Fibroblast of the aortic adventitia (primary cell): ENCODE measurements around the gene GRP. TPM values are rescaled to one million over a fixed set of nuclear protein-coding genes. Genes with fewer than 3 reads are reported as not detected.

ENCODE experiments used
- DNase-seq: peaks from one replicate; pipeline ENCODE4 v3.0.0-alpha.2; 2010; ENCODE audit warnings: low read depth
- H3K4me3 ChIP-seq: 2 replicates; pipeline ENCODE4 v1.5.1; 2011; ENCODE audit warnings: low read depth, mild to moderate bottlenecking, control low read depth, low read length, moderate library complexity
- total RNA-seq: library from RNA; depleted of rRNA; stranded (reverse); fragments of >200 nt; gene quantifications from 2 replicates; pipeline ENCODE4 v1.2.3, GENCODE V29; 2012; ENCODE audit warnings: low replicate concordance
- TF ChIP-seq, protein P1 (sequence below): IDR thresholded peaks from 2 replicates; pipeline ENCODE4 v1.5.1; 2011; ENCODE audit warnings: mild to moderate bottlenecking, low read length, control low read depth, inconsistent platforms; ENCODE audit not compliant: insufficient read depth

Gene GRP
- total RNA-seq, 1 donor = not detected

DNA sequence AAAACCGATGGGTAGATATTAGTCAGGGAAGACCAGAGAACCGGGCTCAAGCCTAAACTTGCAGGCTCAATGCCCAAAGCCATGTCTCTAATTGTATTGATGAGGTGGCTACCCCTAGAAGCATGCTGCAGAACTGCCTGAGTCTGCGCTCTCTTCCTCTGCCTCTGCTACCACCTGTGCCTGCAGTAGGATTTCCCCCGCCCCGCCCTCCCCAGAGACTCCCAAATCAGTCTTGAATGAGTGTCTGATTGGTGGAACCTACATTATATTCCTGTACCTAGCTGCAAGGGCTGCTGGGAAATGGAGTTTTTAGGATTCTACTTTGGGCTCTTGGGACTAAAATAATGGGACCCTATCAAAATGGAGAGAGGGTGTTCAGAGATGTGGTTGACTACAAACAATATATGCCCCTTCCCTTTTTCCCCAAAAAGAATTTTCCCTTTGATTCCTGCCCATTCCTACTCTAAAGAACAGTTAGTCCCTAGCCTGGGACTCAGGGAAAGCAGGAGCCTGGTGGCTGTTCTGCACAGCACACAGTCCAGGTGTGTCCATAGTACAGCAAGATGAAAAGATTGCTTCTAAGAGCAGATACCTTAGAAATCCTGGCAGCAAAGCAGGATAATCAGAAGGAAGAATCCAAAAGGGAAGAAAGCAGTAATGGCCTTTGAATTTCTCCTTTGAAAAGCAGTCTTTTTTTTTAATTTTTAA is 12.5 kb downstream of the GRP start:
- TF ChIP-seq, protein P1, sequence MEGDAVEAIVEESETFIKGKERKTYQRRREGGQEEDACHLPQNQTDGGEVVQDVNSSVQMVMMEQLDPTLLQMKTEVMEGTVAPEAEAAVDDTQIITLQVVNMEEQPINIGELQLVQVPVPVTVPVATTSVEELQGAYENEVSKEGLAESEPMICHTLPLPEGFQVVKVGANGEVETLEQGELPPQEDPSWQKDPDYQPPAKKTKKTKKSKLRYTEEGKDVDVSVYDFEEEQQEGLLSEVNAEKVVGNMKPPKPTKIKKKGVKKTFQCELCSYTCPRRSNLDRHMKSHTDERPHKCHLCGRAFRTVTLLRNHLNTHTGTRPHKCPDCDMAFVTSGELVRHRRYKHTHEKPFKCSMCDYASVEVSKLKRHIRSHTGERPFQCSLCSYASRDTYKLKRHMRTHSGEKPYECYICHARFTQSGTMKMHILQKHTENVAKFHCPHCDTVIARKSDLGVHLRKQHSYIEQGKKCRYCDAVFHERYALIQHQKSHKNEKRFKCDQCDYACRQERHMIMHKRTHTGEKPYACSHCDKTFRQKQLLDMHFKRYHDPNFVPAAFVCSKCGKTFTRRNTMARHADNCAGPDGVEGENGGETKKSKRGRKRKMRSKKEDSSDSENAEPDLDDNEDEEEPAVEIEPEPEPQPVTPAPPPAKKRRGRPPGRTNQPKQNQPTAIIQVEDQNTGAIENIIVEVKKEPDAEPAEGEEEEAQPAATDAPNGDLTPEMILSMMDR = no peak
- H3K4me3 ChIP-seq = no peak overlapping the region
- no peak for DNase-seq

DNA sequence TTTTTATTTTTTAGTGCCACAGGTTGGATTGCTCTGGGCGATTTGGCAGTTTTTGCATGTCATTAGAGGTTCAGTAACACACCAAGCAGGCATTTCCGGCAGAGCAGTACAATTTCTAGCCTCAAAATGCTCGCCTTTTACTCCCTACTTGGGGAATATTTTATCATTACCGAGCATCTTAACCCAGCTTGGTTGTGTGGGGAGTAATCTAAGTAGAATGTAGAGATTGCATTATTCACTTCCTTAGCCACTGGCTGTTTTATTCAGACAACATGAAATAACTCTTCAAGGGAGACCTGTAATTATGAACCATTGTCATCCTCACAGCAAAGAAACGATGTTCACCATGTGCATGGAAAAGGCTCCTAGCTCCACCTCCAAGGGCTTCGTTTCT is 13.1 kb downstream of the GRP start:
- peak; percentile 16 for DNase-seq
- H3K4me3 ChIP-seq = no peak overlapping the region
- TF ChIP-seq, protein P1 = no peak

DNA sequence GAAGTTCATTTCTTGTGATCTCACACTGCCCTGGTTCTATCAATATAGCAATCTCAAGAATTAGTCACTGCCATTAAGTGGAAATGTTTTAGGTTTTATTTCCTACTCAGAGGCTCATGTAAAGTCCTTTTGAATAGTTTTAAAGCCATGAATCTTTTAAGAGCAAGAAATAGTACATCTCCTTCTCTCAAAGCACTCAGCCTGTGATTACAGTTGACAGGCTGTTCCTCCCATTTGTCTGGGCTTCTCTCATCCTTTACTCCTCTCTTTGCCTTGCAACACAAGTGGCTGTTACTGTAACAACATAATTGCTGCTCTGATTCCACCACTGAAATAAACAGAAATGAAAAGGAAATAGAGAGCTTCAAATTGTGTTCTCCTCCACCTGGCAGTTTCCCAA is 18.4 kb downstream of the GRP start:
- no peak for DNase-seq
- TF ChIP-seq, protein P1 = no peak

DNA sequence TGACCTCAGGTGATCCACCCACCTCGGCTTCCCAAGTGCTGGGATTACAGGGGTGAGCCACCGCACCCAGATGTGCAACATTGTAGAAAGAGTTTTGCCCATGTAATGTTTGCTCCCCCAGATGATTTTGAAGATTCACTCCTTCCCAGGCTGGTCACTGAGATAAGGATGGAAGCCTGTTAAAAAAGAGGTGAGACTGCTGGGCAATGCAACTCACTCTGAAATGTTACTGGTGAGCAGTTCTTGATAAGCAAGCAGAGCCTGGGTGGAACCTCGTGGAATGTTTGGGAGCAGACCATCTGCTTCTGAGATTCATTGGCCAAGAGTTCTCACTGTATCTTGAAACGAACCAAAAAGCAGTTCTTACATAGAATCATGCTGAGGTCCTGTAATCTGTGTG is 19.7 kb downstream of the GRP start:
- DNase-seq = no peak
- H3K4me3 ChIP-seq = no peak overlapping the region
- TF ChIP-seq, protein P1 = no peak

More for the DNA sequence above, 18.4 kb downstream of the GRP start:
- no peak overlapping the region for H3K4me3 ChIP-seq

DNA sequence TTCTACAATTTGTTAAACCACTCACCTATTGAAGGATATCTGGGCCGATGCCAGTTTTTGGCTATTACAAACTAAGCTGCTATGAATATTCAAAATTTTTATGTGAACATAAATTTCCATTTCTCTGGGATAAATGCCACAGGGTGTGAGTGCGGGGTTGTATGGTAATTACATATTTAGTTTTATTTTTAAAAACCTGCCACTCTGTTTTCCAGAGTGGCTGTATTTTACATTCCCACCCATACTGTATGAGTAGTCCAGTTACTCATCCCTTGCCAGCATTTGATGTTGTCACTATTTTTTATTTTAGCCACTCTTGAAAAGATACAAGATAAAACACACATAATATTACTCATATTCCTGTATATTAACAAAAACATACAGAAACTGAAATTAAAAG is 22.9 kb downstream of the GRP start:
- TF ChIP-seq, protein P1 = no peak
- no peak for DNase-seq

DNA sequence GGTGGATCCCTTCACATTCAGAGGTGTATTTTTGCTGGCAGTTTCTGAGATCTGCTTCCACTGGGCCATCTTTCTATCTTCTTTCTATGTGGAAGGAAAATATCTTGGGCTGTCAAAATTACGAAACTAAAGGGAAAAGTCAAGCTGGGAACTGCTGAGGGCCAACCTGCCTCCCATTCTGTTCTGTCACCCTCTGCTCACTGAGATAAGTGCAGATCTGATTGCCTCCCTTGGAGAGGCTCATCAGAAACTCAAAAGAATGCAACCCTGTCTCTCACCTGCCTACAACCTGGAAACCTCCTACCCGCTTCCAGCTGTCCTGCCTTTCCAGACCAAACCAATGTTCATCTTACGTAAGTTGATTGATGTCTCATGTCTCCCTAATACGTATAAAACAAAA is 26.8 kb downstream of the GRP start:
- H3K4me3 ChIP-seq = no peak overlapping the region
- TF ChIP-seq, protein P1 = no peak
- DNase-seq = no peak

More for the DNA sequence above, 22.9 kb downstream of the GRP start:
- H3K4me3 ChIP-seq = no peak overlapping the region
